HEK293 (cell line): ENCODE results near the gene APOC3.

Source experiments
- EGR2 ChIP-seq: fragments of 450-650 bp; formaldehyde crosslinking; IDR thresholded peaks from 2 replicates; pipeline ENCODE4 v1.5.1; 2016; ENCODE audit warnings: low read depth, missing biosample characterization, missing genetic modification characterization
- MEIS1 ChIP-seq: sonication (generic); formaldehyde crosslinking; IDR thresholded peaks from 2 replicates; pipeline ENCODE4 v1.8.1; 2022; ENCODE audit warnings: missing genetic modification reagents, mild to moderate bottlenecking, borderline replicate concordance
- OSR2 ChIP-seq: fragments of 450-650 bp; formaldehyde crosslinking; IDR thresholded peaks from 2 replicates; pipeline ENCODE4 v1.5.1; 2016; ENCODE audit warnings: missing biosample characterization, missing genetic modification characterization
- SALL2 ChIP-seq: fragments of 450-650 bp; formaldehyde crosslinking; IDR thresholded peaks from 2 replicates; pipeline ENCODE4 v1.5.0; 2017; ENCODE audit warnings: missing biosample characterization, mild to moderate bottlenecking, missing genetic modification characterization, borderline replicate concordance
- TCF7L2 ChIP-seq: IDR thresholded peaks from 2 replicates; pipeline ENCODE4 v1.6.1; 2011; ENCODE audit warnings: low read depth, mild to moderate bottlenecking, inconsistent platforms, low read length, moderate library complexity, borderline replicate concordance
- YY1 ChIP-seq: fragments of 450-650 bp; formaldehyde crosslinking; IDR thresholded peaks from 2 replicates; pipeline ENCODE4 v1.5.1; 2018; ENCODE audit warnings: missing biosample characterization, missing genetic modification characterization
- ZFHX2 ChIP-seq: fragments of 450-650 bp; formaldehyde crosslinking; conservative IDR thresholded peaks from 2 replicates; pipeline ENCODE4 v1.5.1; 2016; ENCODE audit warnings: missing biosample characterization, missing genetic modification characterization
- ZNF175 ChIP-seq: fragments of 450-650 bp; formaldehyde crosslinking; IDR thresholded peaks from 2 replicates; pipeline ENCODE4 v1.5.1; 2016; ENCODE audit warnings: missing biosample characterization, missing genetic modification characterization
- ZNF2 ChIP-seq: fragments of 450-650 bp; formaldehyde crosslinking; IDR thresholded peaks from 2 replicates; pipeline ENCODE4 v1.5.1; 2016; ENCODE audit warnings: missing biosample characterization, missing genetic modification characterization
- ZNF302 ChIP-seq: fragments of 450-650 bp; formaldehyde crosslinking; IDR thresholded peaks from 2 replicates; pipeline ENCODE4 v1.5.1; 2016; ENCODE audit warnings: missing biosample characterization, missing genetic modification characterization, low read depth
- ZNF423 ChIP-seq: fragments of 450-650 bp; formaldehyde crosslinking; IDR thresholded peaks from 2 replicates; pipeline ENCODE4 v1.5.1; 2016; ENCODE audit warnings: missing biosample characterization, missing genetic modification characterization
- TF ChIP-seq, protein P1 (sequence below): fragments of 450-650 bp; formaldehyde crosslinking; IDR thresholded peaks from 2 replicates; pipeline ENCODE4 v1.5.1; 2016; ENCODE audit warnings: missing biosample characterization, missing genetic modification characterization
- TF ChIP-seq, protein P2 (sequence below): fragments of 450-650 bp; formaldehyde crosslinking; IDR thresholded peaks from 2 replicates; pipeline ENCODE4 v1.5.1; 2016; ENCODE audit warnings: missing biosample characterization, missing genetic modification characterization, low read depth
- TF ChIP-seq, protein P3 (sequence below): fragments of 450-650 bp; formaldehyde crosslinking; optimal IDR thresholded peaks from 2 replicates; pipeline ENCODE3; 2016; ENCODE audit warnings: missing biosample characterization, mild to moderate bottlenecking, missing genetic modification characterization

DNA sequence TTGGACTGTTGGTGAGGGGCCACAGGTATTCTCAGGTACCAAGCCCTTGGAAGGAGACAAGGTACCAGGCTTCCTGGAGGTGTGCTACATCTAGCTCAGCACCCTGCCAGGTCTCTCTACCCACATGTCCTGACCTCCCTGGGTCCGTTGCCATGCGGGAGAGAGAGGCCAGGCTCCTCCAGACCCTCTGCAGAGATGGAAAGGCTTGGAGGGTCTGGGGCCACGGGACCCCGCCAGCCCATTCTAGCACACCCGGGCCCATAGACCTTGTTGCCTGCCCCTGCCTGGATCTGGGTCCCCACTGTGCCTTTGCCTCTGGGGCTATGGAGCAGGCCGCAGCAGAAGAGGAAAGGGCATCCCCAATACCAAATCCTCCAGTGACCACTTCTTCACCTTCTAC, 2.2 kb upstream of the APOC3 start:
- TF ChIP-seq, protein P1, sequence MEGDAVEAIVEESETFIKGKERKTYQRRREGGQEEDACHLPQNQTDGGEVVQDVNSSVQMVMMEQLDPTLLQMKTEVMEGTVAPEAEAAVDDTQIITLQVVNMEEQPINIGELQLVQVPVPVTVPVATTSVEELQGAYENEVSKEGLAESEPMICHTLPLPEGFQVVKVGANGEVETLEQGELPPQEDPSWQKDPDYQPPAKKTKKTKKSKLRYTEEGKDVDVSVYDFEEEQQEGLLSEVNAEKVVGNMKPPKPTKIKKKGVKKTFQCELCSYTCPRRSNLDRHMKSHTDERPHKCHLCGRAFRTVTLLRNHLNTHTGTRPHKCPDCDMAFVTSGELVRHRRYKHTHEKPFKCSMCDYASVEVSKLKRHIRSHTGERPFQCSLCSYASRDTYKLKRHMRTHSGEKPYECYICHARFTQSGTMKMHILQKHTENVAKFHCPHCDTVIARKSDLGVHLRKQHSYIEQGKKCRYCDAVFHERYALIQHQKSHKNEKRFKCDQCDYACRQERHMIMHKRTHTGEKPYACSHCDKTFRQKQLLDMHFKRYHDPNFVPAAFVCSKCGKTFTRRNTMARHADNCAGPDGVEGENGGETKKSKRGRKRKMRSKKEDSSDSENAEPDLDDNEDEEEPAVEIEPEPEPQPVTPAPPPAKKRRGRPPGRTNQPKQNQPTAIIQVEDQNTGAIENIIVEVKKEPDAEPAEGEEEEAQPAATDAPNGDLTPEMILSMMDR (tag by site-specific recombination) = no peak
- TF ChIP-seq MEIS1 (CRISPR knock-in tag) (no peak), ZNF2 (tag by site-specific recombination) (no peak), ZNF175 (no peak), SALL2 (no peak), OSR2 (tag by site-specific recombination) (no peak), ZNF423 (tag by site-specific recombination) (no peak), TCF7L2 (no peak), YY1 (tag by site-specific recombination) (no peak), ZNF302 (tag by site-specific recombination) (no peak), ZFHX2 (no peak), EGR2 (tag by site-specific recombination) (no peak)
- TF ChIP-seq, protein P2, sequence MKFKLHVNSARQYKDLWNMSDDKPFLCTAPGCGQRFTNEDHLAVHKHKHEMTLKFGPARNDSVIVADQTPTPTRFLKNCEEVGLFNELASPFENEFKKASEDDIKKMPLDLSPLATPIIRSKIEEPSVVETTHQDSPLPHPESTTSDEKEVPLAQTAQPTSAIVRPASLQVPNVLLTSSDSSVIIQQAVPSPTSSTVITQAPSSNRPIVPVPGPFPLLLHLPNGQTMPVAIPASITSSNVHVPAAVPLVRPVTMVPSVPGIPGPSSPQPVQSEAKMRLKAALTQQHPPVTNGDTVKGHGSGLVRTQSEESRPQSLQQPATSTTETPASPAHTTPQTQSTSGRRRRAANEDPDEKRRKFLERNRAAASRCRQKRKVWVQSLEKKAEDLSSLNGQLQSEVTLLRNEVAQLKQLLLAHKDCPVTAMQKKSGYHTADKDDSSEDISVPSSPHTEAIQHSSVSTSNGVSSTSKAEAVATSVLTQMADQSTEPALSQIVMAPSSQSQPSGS (tag by site-specific recombination) = no peak
- TF ChIP-seq, protein P3, sequence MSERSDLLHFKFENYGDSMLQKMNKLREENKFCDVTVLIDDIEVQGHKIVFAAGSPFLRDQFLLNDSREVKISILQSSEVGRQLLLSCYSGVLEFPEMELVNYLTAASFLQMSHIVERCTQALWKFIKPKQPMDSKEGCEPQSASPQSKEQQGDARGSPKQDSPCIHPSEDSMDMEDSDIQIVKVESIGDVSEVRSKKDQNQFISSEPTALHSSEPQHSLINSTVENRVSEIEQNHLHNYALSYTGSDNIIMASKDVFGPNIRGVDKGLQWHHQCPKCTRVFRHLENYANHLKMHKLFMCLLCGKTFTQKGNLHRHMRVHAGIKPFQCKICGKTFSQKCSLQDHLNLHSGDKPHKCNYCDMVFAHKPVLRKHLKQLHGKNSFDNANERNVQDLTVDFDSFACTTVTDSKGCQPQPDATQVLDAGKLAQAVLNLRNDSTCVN (tag by site-specific recombination) = no peak
